WTC11 (cell line): ENCODE measurements around the gene COL9A1. TPM values are rescaled to one million over a fixed set of nuclear protein-coding genes. Genes with fewer than 3 reads are reported as not detected.

Source experiments
- ATAC-seq: fragments of 200-7000 bp; cut with Tn5 transposase; 2 replicates; pipeline ENCODE4 v1.10.0; 2021; ENCODE audit warnings: mild to moderate bottlenecking, moderate library complexity
- CTCF ChIA-PET: fragments of 300-600 bp; sonication (Branson Sonifier 250); formaldehyde crosslinking; loops from one replicate; lab custom pipeline; 2021; ENCODE audit warnings: antibody characterized with exemption; lab: Charles Lee
- POLR2A ChIA-PET: fragments of 350-600 bp; sonication (Branson Sonifier 250); formaldehyde crosslinking; loops from one replicate; lab custom pipeline; 2021; ENCODE audit warnings: antibody characterized with exemption; lab: Charles Lee
- DNase-seq: peaks from one replicate; pipeline ENCODE4 v3.0.0; 2021; ENCODE audit warnings: low spot score
- H3K27ac Mint-ChIP-seq: 2 replicates; pipeline ENCODE4 v1.8.0; 2021; ENCODE audit warnings: mixed read lengths
- H3K27me3 Mint-ChIP-seq: 2 replicates; pipeline ENCODE4 v1.8.0; 2021; ENCODE audit warnings: low read depth, mild to moderate bottlenecking, moderate library complexity, mixed read lengths
- H3K36me3 Mint-ChIP-seq: 2 replicates; pipeline ENCODE4 v1.8.0; 2021; ENCODE audit warnings: mixed read lengths
- H3K4me1 Mint-ChIP-seq: 2 replicates; pipeline ENCODE4 v1.8.0; 2022; ENCODE audit warnings: mixed read lengths
- H3K4me3 Mint-ChIP-seq: 2 replicates; pipeline ENCODE4 v1.8.0; 2021; ENCODE audit warnings: mild to moderate bottlenecking, moderate library complexity, mixed read lengths
- H3K9me3 Mint-ChIP-seq: 2 replicates; pipeline ENCODE4 v1.8.0; 2021; ENCODE audit warnings: mixed read lengths
- ARID4B ChIP-seq: sonication (generic); formaldehyde crosslinking; IDR thresholded peaks from 2 replicates; pipeline ENCODE4 v1.8.0; 2023; ENCODE audit warnings: missing genetic modification reagents, mild to moderate bottlenecking, borderline replicate concordance
- ESRRA ChIP-seq: sonication (generic); formaldehyde crosslinking; IDR thresholded peaks from 2 replicates; pipeline ENCODE4 v1.8.1; 2022; ENCODE audit warnings: mild to moderate bottlenecking, missing genetic modification reagents, borderline replicate concordance
- FOXJ3 ChIP-seq: sonication (generic); formaldehyde crosslinking; IDR thresholded peaks from 2 replicates; pipeline ENCODE4 v1.9.0; 2021; ENCODE audit warnings: missing genetic modification reagents, mild to moderate bottlenecking, borderline replicate concordance
- IRF1 ChIP-seq: sonication (generic); formaldehyde crosslinking; IDR thresholded peaks from 2 replicates; pipeline ENCODE4 v1.8.0; 2023; ENCODE audit warnings: missing genetic modification reagents
- NR3C1 ChIP-seq: sonication (generic); formaldehyde crosslinking; conservative IDR thresholded peaks from 2 replicates; pipeline ENCODE4 v1.8.1; 2023; ENCODE audit warnings: low read depth, mild to moderate bottlenecking, missing genetic modification reagents
- SP1 ChIP-seq: sonication (generic); formaldehyde crosslinking; conservative IDR thresholded peaks from 2 replicates; pipeline ENCODE4 v1.8.1; 2022; ENCODE audit warnings: missing genetic modification reagents
- STAT6 ChIP-seq: sonication (generic); formaldehyde crosslinking; conservative IDR thresholded peaks from 2 replicates; pipeline ENCODE4 v1.8.1; 2023; ENCODE audit warnings: mild to moderate bottlenecking, low read depth, missing genetic modification reagents, moderate library complexity
- ZBTB21 ChIP-seq: sonication (generic); formaldehyde crosslinking; IDR thresholded peaks from 2 replicates; pipeline ENCODE4 v1.8.1; 2023; ENCODE audit warnings: mild to moderate bottlenecking, missing genetic modification reagents, borderline replicate concordance
- ZNF671 ChIP-seq: fragments of 250-450 bp; sonication (Bioruptor Pico); IDR thresholded peaks from 2 replicates; pipeline ENCODE4 v1.8.0; 2021; ENCODE audit warnings: mild to moderate bottlenecking
- total RNA-seq: library from RNA; stranded (reverse); gene quantifications from 3 replicates; pipeline ENCODE4 v1.2.3, GENCODE V29; 2021
- TF ChIP-seq, protein P1 (sequence below): sonication (generic); formaldehyde crosslinking; IDR thresholded peaks from 2 replicates; pipeline ENCODE4 v1.8.1; 2022; ENCODE audit warnings: missing genetic modification reagents, borderline replicate concordance
- TF ChIP-seq, protein P2 (sequence below): sonication (generic); formaldehyde crosslinking; IDR thresholded peaks from 2 replicates; pipeline ENCODE4 v1.8.0; 2022; ENCODE audit warnings: mild to moderate bottlenecking, missing genetic modification reagents
- TF ChIP-seq, protein P3 (sequence below): sonication (generic); formaldehyde crosslinking; IDR thresholded peaks from 2 replicates; pipeline ENCODE4 v1.8.1; 2022; ENCODE audit warnings: low read depth, missing genetic modification reagents, borderline replicate concordance

Gene COL9A1
- total RNA-seq, 1 experiment from 2014 or later = 9.0 TPM

GRCh38 chr6:70270287-70271005, 32.4 kb downstream of the COL9A1 start (continued):
- TF ChIP-seq, protein P1, sequence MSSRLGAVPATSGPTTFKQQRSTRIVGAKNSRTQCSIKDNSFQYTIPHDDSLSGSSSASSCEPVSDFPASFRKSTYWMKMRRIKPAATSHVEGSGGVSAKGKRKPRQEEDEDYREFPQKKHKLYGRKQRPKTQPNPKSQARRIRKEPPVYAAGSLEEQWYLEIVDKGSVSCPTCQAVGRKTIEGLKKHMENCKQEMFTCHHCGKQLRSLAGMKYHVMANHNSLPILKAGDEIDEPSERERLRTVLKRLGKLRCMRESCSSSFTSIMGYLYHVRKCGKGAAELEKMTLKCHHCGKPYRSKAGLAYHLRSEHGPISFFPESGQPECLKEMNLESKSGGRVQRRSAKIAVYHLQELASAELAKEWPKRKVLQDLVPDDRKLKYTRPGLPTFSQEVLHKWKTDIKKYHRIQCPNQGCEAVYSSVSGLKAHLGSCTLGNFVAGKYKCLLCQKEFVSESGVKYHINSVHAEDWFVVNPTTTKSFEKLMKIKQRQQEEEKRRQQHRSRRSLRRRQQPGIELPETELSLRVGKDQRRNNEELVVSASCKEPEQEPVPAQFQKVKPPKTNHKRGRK = no peak
- no peak for TF ChIP-seq ARID4B (CRISPR knock-in tag)

GRCh38 chr6:70266142-70266541, 36.7 kb downstream of the COL9A1 start:
- Mint-ChIP-seq H3K4me1 (0 out of 2 replicates have a peak, but pooled peaks cover 5% of the 10 kb centered on the region), H3K27me3 (no peaks in the 10 kb centered on the region), H3K9me3 (no peaks in the 10 kb centered on the region), H3K4me3 (no peak overlapping the region), H3K36me3 (no peaks in the 10 kb centered on the region), H3K27ac (no peak overlapping the region)
- DNase-seq = no peak
- no peak for ATAC-seq
- POLR2A ChIA-PET = no interaction called here
- CTCF ChIA-PET = no interaction called here
- no peak for TF ChIP-seq ZBTB21 (CRISPR knock-in tag)
- TF ChIP-seq ZNF671 (CRISPR knock-in tag) = no peak
- TF ChIP-seq SP1 (CRISPR knock-in tag) = no peak
- TF ChIP-seq, protein P1 = no peak
- no peak for TF ChIP-seq NR3C1 (CRISPR knock-in tag)
- no peak for TF ChIP-seq IRF1 (CRISPR knock-in tag)
- TF ChIP-seq FOXJ3 (CRISPR knock-in tag) = no peak
- TF ChIP-seq, protein P2, sequence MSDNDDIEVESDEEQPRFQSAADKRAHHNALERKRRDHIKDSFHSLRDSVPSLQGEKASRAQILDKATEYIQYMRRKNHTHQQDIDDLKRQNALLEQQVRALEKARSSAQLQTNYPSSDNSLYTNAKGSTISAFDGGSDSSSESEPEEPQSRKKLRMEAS (CRISPR knock-in tag) = no peak
- no peak for TF ChIP-seq ARID4B (CRISPR knock-in tag)
- no peak for TF ChIP-seq STAT6 (CRISPR knock-in tag)
- no peak for TF ChIP-seq ESRRA (CRISPR knock-in tag)
- TF ChIP-seq, protein P3, sequence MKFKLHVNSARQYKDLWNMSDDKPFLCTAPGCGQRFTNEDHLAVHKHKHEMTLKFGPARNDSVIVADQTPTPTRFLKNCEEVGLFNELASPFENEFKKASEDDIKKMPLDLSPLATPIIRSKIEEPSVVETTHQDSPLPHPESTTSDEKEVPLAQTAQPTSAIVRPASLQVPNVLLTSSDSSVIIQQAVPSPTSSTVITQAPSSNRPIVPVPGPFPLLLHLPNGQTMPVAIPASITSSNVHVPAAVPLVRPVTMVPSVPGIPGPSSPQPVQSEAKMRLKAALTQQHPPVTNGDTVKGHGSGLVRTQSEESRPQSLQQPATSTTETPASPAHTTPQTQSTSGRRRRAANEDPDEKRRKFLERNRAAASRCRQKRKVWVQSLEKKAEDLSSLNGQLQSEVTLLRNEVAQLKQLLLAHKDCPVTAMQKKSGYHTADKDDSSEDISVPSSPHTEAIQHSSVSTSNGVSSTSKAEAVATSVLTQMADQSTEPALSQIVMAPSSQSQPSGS (CRISPR knock-in tag) = no peak
